SK-N-MC (cell line): ENCODE results near the gene NLRC5.

Experiments
- EZH2 ChIP-seq: fragments of 200-600 bp; sonication (generic); IDR thresholded peaks from one replicate; pipeline ENCODE4 v1.6.1; 2017; ENCODE audit warnings: antibody characterized with exemption
- POLR2AphosphoS5 ChIP-seq: IDR thresholded peaks from 2 replicates; pipeline ENCODE4 v1.6.1; 2012; ENCODE audit warnings: mild to moderate bottlenecking, low read depth, low read length, borderline replicate concordance

DNA sequence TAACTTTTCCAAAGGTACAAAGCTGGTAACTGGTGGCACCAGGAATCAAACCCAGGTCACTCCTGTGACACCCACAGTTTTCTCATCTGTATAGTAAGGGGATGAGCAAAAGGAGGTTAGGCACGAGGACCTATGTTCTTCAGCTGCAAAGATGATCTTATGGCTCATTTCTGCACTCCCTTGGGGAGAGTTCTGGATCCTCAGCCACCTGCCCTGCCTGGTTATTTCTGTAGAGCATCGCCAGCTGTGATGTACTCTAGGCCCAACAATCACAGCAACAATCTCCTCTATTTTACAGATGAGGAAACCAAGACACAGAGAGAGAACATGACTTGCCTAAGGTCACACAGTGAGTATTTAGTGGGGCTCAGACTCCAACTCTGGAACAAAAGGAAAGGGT is 97.6 kb downstream of the NLRC5 start:
- no peak for TF ChIP-seq POLR2AphosphoS5
- no peak for TF ChIP-seq EZH2
